ENCODE results near the gene KCNQ1. TPM values are rescaled to one million over a fixed set of nuclear protein-coding genes. Genes with fewer than 3 reads are reported as not detected.

The KCNQ1 gene
- total RNA-seq, 1 donor from 2014 or later = 6.0 TPM

DNA sequence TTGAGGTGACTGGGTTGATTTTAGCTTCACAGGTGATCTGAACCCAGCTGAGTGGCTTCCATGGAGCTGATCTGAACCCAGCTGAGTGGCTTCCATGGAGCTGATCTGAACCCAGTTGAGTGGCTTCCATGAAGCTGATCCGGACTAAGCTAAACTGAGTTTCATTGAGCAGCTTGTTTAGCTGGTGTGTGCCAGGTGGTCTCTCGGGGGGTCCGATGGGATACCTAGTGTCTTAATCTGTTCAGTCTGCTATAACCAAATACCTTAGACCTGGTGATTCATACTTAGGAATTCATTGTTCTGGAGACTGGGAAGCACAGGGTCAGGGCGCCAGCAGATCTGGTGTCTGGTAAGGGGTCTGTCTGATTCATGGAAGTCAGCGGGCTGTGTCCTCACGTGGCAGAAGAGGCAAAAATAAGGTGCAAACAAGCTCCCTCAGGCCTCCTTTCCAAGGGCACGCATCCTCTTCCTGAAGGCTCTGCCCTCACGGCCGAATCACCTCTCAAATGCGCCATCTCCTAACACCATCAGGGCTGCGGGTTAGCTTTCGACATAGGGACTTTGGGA is 307.5 kb downstream of the KCNQ1 start:
- intact Hi-C loops (cut with micrococcal nuclease) = no loop called here

DNA sequence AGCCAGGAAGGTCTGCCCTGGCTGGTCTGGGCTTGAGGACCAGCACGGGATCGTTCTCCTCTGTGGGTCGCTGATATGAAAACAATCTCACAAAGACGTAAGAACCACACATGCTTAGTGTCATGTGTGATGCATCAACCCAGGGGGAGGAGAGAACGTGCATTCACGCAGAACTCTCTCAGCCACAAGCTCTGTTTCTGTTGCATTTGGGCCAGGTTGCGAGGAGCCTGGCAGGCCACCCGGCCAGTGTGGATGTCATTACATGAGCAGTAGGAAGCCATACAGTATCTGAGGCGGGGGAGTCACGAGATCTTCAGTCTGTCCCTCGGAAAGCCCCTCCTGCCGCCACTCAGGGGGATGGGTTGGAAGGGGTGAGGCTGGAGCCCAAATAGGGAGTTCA is 308.1 kb downstream of the KCNQ1 start:
- intact Hi-C loops (cut with micrococcal nuclease) = no loop called here

DNA sequence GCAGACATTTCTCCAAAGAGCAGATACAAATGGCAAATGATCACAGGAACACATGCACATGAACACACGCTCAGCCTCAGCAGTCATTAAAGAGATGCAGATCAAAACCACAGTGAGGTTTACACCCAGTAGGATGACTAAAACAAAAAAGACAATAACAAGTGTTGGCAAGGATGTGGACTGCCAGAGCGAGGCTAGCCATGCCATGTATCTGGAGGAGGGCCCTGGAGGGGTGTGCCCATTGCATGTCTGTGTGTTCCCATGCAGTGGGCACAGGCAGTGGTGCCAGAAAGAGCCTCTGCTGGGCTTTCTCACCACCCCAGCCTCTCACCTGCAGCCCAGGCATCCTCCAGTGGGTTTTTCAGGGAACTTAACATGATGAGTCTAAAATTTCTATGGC is 309.2 kb downstream of the KCNQ1 start:
- intact Hi-C loops (cut with micrococcal nuclease) = no loop called here

DNA sequence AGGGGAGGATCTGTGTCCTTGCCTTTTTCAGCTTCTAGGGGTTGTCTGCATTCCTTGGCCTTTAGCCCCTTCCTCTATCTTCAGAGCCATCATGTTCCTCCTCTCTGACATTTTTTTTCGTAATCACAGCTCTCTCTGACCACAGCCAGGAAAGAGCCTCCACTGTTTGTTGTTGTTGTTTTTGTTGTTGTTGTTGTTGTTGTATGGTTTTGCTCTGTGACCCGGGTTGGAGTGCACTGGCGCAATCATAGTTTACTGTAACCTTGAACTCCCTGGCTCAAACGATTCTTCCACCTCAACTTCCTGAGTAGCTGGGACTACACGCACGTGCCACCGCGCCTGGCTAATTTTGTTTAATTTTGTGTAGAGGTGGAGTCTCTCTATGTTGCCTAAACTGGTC is 310.3 kb downstream of the KCNQ1 start:
- intact Hi-C loops (cut with micrococcal nuclease) = no loop called here

DNA sequence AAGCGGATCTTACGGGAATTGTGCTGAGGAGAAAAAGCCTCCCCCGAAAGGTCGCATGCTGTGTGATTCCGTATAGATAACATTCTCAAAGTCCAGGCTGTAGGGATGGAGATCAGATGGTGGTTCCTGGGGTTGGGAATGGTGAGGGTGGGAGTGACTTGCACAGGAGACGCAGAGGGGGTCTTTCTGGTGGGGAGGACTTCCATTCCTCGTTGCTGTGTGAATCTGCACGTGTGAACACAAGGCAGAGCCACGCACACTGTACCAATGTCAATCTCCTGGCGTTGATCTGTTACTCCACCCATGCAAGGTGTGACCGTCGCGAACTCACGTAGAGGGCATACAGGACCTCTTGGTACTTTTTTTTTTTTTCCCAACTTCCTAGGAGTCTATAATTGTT is 313.9 kb downstream of the KCNQ1 start:
- intact Hi-C loops (cut with micrococcal nuclease) = no loop called here

DNA sequence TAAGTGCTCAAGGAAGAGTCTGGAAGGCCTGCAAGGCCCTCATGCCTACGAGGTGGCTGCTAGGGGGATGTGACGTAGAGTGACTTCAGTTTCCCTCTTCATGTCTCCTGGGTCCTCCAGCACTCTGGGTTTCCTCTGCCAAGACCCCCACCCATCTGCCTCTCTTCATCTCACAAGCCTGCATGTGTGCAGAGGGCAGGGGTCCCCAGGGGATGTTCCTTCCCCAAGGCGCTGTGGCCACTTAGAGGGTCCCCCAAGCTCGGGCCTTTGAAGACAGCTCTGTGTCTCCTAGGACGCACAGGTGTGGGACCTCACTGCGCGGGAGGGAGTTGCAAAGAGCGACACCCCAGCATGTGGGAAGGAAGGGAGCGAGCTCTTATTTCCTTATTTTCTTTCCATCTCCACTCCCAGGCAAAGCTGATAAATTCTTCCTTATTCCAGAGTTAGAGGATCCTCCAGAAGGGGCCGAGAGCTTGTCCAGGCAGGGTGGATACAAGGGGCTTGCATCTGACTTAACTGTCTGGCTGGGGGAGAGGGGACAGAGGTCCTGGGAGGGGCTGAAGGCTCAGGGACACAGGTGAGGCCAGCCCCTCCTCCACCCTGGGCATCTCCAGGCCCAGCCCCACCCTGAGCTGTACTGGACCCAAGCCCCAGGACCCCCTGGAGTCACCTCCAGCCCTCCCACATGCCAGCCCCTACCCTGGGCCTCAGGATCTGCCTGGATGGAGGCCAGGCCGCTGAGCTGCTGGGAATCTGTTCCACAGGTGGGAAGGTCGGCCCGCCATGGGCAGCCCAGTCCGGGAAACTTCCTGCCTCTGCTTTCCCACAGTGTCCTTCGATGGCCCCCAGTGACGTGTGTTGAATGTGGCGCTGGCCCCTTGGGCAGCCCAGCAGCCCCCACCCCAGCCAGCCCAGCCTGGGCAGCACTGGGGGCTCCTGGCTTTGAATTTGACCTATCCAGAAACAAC is 314.7 kb downstream of the KCNQ1 start:
- intact Hi-C loops (cut with micrococcal nuclease) = no loop called here

DNA sequence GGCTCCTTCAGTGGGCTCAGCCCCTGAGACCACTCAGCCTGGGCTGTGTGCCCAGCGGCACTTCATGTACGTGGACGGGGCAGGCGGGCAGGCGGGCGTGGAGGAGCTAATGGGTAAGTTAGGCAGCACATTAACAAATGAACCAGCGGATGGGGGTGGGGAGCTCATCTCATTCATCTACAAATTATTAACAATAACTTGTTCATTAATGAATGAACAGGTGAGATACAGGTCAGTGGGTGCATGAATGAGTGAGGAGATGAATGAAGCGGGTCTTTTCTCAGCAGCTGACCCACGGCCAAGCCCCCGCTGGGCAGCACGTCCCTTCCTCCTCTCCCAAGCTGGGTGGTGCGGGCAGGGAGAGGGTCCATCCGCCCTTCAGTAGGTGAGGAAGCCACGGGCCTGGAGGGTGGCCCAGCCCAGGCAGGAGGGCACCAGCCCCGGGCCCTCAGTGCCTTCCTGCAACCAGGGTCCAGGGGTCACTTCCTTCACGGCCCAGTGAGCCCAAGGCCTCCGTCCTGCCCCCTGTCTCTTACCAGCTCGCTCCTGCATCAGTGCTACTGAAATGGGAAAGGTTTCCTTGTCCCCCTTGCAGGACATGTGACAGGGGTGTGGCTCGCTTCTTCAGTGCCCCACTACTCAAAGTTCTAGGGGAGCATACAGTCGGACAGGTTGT is 315.5 kb downstream of the KCNQ1 start:
- intact Hi-C loops (cut with micrococcal nuclease) = no loop called here

DNA sequence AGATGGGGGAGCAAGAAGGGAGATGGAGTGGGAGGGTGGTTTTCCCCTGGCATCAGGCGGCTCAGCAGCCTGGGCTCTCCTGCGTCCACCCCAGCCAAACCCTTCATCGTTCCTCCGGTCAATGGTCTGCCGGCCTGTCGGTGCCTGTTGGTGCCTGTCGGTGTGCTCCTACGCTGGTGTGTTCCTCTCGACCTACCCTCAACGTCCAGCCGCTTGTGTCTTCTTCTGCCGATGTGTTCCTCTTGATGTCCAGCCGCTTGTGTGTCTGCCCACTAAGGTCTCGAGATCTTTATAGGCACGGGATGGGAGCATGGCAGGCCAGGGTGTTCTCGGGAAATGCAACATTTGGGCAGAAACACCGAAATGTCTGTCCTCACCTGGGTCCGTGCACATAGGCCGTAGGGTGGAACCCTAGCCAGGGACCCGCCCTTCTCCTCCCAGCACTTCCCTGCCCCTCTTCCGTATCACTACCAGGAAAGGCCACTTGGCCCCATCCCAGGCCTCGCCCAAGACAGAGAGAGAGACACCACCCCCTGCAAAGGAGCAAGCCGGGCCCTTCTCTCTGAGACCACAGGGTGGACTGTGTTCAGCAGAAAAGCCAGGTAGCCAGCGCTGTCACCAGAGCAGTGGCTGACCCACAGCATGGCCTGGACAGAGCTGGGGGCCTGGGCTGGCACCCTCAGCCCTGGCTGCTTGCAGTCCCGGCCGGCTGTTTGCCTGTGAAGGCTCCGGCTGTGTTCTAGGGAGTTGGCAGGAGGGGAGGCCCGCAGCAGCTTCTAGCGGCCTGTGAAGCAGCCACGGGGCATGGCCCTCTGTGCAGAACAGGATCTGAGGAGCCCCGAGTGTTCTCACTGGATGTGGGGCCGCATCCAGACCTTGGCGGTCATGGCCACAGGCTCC is 316.6 kb downstream of the KCNQ1 start:
- intact Hi-C loops (cut with micrococcal nuclease) = no loop called here

DNA sequence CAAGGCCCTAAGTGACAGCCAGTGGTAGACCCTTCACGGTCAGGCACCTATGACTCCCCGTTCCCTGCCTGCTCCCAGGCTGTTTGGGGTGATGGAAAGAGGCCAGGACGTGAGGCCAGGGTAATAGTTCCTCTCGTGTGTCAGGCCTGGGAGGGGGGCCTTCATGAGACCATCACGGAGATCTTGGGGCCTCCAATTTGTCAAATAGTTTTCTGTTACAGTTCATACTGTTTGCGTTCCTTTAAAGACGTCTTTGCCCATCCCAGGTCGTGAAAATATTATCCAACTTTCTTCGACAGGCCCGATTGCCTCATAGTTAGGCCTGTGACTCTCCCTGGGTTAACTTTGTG is 317.2 kb downstream of the KCNQ1 start:
- intact Hi-C loops (cut with micrococcal nuclease) = no loop called here

DNA sequence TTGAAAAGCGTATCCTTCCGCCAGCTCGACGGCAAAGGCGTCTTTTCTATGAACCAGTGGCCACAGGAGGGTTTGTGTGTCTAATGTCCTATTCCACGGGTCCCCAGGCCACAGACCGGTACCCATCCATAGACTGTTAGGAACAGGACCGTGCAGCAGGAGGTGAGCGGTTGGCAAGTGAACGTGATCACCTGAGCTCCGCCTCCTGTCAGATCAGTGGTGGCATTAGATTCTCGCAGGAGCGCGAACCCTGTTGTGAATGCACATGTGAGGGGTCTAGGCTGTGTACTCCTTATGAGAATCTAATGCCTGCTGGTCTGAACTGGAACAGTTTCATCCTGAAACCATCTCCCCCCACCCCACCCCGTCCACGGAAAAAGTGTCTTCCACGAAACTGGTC is 317.6 kb downstream of the KCNQ1 start:
- intact Hi-C loops (cut with micrococcal nuclease) = no loop called here

DNA sequence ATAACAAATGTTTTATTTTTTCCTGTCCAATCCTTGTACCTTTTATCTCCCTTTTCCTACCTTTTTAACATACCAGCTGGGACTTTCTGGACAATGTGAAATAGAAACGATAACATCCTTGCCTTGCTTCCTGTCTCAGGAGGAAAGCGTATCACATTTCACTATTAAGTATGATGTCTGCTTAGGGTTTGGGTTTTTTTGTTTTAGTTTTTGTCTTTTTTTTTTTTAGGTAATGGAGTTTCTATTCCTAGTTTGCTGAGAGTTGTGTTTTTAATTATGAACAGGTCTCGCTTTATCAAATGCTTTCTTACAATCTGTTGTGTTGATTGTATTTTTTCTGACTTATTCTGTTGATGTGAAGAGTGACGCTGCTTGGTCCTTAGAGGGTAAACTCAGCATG is 319.2 kb downstream of the KCNQ1 start:
- intact Hi-C loops (cut with micrococcal nuclease) = no loop called here

DNA sequence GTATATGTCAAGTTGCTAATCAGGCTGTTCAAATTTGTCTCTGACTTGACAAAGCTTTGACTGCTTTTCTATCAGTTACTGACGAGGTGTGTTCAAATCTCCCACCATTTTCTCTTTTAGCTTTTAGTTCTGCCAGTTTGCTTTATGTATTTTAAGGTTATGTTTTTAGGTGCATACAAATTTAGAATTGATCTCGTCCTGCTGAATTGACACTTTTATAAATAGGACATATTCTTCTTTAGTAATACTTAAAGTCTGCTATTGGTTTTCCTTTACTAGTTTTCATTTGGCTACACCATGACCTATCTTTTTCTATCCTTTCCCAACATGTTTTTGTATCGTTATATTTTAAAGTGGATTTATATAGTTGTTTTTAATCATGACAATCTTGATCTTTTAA is 320.7 kb downstream of the KCNQ1 start:
- intact Hi-C loops (cut with micrococcal nuclease) = no loop called here

DNA sequence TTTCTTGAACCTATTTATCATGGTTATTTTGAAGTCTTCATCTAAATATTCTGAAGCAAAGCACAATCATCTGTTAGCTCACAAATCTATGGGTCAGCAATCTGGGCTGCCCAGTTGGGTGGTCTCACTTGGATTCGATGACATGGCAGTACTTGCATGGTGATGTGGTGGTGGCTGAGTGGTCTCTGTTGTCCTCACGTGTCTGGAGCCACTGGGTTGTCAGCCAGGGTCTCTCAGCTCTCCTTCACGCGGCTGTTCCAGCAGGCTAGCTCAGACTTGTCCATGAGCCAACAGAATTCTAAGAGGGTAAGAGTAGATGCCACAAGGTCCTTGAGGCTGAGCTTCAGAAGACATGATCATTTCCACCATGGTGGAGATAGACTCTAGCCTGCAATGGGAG is 321.4 kb downstream of the KCNQ1 start:
- intact Hi-C loops (cut with micrococcal nuclease) = no loop called here

DNA sequence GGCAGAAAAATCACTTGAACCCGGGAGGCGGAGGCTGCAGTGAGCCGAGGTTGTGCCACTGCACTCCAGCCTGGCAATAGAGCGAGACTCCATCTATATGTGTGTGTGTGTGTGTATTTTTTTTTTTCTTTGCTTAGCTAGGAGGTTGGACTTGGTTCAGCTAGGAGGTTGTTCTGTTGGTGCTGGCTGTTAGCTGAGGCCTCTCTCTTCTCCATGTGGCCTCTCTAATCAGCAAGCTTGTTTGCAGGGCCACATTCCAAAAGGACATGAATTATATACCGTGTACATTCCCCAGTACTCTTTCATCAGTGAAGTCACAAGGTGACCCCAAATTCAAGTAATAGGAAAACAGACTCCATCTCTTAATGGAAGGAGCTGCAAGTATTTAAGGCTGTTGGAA is 322.3 kb downstream of the KCNQ1 start:
- intact Hi-C loops (cut with micrococcal nuclease) = no loop called here

DNA sequence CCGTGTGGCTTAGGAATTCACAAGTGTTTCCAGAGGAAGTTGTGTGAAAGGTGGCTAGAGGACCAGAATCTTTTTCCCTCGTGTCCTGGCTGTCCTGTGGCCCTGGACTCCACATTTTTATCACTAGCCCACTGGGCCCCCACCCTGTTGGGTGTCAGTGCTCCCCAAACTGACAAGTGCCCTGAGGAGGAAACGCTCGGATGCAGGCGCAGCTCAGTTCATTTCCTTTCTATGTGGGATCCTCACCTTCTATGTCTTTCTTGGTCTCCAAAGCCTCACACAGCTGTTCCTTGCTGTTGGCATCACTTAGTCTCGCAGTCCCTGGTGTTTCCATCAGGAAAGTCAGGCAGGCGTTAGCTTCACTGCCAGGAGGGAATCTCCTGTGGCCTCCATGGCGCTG is 323.0 kb downstream of the KCNQ1 start:
- intact Hi-C loops (cut with micrococcal nuclease) = no loop called here

DNA sequence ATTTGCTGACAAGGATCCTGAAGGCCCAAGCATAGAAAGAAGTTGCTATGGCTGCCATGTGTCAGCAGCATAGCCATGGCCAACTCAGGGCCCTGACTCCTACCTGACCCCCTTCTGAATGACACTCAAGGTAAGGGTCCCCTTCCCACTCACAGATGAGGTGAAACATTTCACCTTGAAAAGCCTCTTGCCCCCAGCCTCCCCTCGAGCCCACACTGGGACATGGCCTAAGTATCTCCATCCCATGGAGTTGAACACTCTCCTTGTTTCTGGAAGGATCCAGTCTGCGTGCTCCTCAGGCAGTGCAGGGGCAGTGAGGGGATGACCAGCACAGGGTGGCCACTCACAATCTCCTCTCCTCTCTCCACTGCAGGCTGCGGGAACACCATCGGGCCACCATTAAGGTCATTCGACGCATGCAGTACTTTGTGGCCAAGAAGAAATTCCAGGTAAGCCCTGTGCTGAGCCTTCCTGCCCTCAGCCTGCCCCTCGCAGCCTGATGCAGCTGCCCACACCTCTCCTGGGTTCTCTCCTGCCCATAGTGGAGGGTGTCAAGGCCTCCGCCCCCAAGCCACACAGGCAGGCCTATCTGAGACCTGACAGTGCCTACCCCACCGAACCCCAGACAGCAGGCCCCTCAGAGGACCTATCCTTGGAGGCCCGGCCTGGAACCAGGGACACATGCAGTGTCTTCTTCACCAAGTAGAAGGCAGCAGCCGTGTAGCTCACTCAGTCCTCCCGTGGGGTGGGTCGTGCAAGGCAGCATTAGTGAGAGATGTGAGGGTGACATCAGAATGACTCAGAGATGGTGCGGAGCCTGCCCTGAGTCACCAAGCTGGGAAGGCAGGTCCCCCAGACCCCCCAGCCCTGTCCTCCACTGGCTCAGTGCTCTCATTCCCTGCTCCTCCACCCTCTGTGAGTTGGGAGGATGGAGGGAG is 323.9 kb downstream of the KCNQ1 start:
- intact Hi-C loops (cut with micrococcal nuclease) = no loop called here

DNA sequence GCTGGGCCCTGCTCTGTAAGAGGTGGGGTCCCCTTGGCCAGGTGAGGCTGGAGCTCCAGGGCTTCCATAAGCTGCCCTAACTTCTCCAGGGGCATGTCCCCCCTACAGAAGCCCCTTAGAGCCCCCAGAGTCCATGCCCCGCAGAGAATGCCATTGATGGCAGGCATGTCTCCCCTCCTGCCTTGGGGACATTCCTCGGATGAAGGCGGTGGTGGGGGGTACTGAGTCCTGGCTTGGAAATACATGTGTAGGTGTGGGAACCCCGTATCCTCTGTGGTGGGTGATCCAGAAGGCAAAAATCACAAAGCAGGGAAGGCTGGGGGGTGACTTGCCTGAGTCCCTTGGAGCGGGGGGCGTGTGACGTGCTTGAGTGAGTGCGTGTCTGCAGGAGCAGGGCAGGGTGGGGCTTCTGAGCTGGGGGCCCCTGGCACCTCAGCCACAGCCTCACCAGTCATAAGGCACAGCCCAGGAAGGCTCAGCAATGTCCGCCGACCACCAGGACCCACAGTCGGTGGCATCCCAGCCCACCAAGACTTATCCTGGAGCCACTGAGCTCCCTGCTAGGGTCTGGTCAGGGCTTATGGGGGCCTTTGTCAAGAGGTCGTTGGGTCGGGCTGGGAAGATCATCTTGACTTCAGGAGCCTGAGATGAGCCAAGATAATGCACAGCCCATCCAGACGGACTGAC is 324.7 kb downstream of the KCNQ1 start:
- intact Hi-C loops (cut with micrococcal nuclease) = no loop called here

DNA sequence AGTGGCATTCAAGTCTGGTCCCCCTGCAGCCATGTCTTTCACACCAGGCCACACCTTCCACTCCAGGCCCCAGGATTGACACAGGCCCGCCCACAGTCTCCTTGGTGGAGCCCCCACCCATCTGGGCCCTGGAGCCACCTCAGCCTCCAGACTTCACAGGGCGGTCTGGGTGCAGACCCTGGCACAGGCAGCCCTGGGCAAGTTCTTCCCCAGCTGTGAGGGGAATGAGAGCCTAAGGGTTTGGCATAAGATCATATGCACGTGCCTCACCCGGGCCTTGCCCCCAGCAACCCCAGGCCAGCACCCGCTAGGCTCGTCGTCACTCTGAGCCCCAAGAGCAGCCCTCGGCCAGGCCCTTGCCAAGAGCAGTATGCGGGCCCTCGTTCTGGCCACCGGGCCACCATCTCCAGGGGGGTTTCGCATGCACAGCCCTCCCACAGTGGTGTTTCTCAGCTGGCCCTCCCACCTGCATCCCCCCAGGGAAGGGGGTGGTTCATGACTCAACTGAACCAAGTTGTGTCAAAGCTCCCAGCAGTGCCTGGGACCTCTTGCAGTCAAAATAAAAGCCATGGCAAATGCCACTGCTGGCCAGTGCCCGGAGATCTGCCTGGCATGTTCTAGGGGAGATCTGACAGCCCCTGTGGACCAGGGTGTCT is 325.4 kb downstream of the KCNQ1 start:
- intact Hi-C loops (cut with micrococcal nuclease) = no loop called here

DNA sequence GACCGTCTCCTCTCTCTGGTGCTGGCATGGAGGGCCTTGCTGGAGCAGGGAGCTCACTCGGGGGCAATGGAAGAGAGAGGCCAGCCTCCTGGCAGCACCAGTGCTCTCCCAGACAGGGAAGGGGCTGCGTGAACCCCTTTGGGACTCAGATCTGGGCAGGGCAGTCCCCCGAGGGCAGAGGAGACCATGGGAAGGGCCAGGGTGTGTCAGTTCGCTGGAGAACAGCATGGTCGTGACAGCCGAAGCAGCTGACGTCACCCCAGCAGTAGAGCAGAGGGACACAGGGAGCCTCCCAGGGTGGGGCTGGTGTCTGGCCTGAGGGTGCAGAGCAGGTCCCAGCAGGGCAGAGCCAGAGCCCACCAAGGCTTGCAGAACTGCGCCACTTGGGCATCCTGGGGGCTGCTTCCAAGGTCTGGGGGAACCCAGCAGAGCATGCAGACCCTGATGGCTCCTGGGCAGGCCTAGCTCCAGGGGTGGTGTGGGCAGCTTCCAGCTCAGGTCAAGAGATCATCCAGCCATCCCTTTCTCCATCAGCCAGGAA is 326.0 kb downstream of the KCNQ1 start:
- intact Hi-C loops (cut with micrococcal nuclease) = no loop called here

Measured in T-helper 2 cell treated with Interferon-gamma antibody and Interleukin-4, amounts not matched to agents 100 ng/mL and 5 ng/mL, for 36 hours (primary cell).